Panc1 (cell line): ENCODE measurements around the gene PLPP4. TPM values are rescaled to one million over a fixed set of nuclear protein-coding genes. Genes with fewer than 3 reads are reported as not detected.
A peak's percentile ranks its signal among the peaks of the same experiment; 100 is the strongest.

ENCODE experiments used
- ATAC-seq: fragments of 200-7000 bp; cut with Tn5 transposase; 2 replicates; pipeline ENCODE4 v1.9.1; 2020; ENCODE audit warnings: mild to moderate bottlenecking, moderate library complexity
- BruUV-seq: library from RNA; stranded (reverse); fragments of 400-500 nt; replicated peaks from 2 replicates; lab custom pipeline; 2021; lab: Mats Ljungman, UMichigan
- CTCF ChIA-PET: fragments of 300-600 bp; sonication (Branson Sonifier 250); formaldehyde crosslinking; loops from one replicate; lab custom pipeline; 2022; ENCODE audit warnings: antibody characterized with exemption; lab: Charles Lee
- POLR2A ChIA-PET: fragments of 300-600 bp; sonication (Branson Sonifier 250); formaldehyde crosslinking; loops from one replicate; lab custom pipeline; 2022; ENCODE audit warnings: antibody characterized with exemption; lab: Charles Lee
- DNase-seq: peaks from one replicate; pipeline ENCODE4 v3.0.0-alpha.2; 2010; ENCODE audit warnings: low read depth, low spot score
- H3K27ac ChIP-seq: 2 replicates; pipeline ENCODE4 v1.5.1; 2011; ENCODE audit warnings: mild to moderate bottlenecking, low read length, inconsistent platforms
- H3K27me3 ChIP-seq: fragments of 200-500 bp; sonication (Bioruptor generic); 2 replicates; pipeline ENCODE4 v1.6.0; 2014; ENCODE audit warnings: low read length, inconsistent platforms; ENCODE audit not compliant: control insufficient read depth, insufficient read depth
- H3K36me3 ChIP-seq: fragments of 200-500 bp; sonication (Bioruptor generic); 2 replicates; pipeline ENCODE4 v1.5.1; 2014; ENCODE audit warnings: inconsistent platforms, mild to moderate bottlenecking, low read length, moderate library complexity; ENCODE audit not compliant: control insufficient read depth, insufficient read depth
- H3K4me1 ChIP-seq: 2 replicates; pipeline ENCODE4 v1.5.1; 2011; ENCODE audit warnings: inconsistent platforms, mild to moderate bottlenecking, low read length, moderate library complexity; ENCODE audit not compliant: control insufficient read depth, insufficient read depth
- H3K4me3 ChIP-seq, 2 experiments: 2 replicates each; pipeline ENCODE4 v1.5.1; 2011 to 2012; ENCODE audit warnings: low read depth in 2 of 2, low read length in 2 of 2, mild to moderate bottlenecking in 2 of 2, inconsistent platforms in 1 of 2, moderate library complexity in 1 of 2
- H3K9me3 ChIP-seq: fragments of 200-500 bp; sonication (Bioruptor generic); 2 replicates; pipeline ENCODE4 v1.5.1; 2014; ENCODE audit warnings: low read depth, mild to moderate bottlenecking, inconsistent platforms, low read length, moderate library complexity; ENCODE audit not compliant: control insufficient read depth, insufficient read depth
- CTCF ChIP-seq: fragments of 450-650 bp; IDR thresholded peaks from 2 replicates; pipeline ENCODE4 v1.5.1; 2017; ENCODE audit warnings: mild to moderate bottlenecking
- POLR2AphosphoS5 ChIP-seq: IDR thresholded peaks from 2 replicates; pipeline ENCODE4 v1.6.1; 2012; ENCODE audit warnings: mild to moderate bottlenecking, low read depth, low read length, moderate library complexity
- REST ChIP-seq, 2 experiments: IDR thresholded peaks; 2 replicates each; pipeline ENCODE4 v1.6.1; 2011 to 2012; ENCODE audit warnings: low read depth in 2 of 2, control low read depth in 1 of 2, low read length in 1 of 2, mild to moderate bottlenecking in 1 of 2, moderate library complexity in 1 of 2; ENCODE audit not compliant: insufficient read depth in 1 of 2
- SIN3A ChIP-seq: IDR thresholded peaks from 2 replicates; pipeline ENCODE4 v1.6.1; 2012; ENCODE audit warnings: low read depth, mild to moderate bottlenecking, low read length, moderate library complexity, borderline replicate concordance; ENCODE audit not compliant: insufficient read depth
- TCF7L2 ChIP-seq: IDR thresholded peaks from 2 replicates; pipeline ENCODE4 v1.6.1; 2011; ENCODE audit warnings: mild to moderate bottlenecking, low read depth, low read length, inconsistent platforms
- in situ Hi-C: cut with HindIII; loops from 2 replicates; pipeline ENCODE4 v1.10.0; 2016; ENCODE audit warnings: low sequenced_read_pairs, low pct_unique_long_range_greater_than_20kb
- intact Hi-C: fragments of 100-400 bp; cut with micrococcal nuclease; formaldehyde crosslinking; loops from one replicate; pipeline ENCODE4 v1.10.0; 2022; ENCODE audit not compliant: unreplicated experiment
- total RNA-seq: library from RNA; stranded (reverse); gene quantifications from one replicate; pipeline ENCODE4 v1.2.1, GENCODE V29; 2021; ENCODE audit not compliant: unreplicated experiment

Gene PLPP4
- total RNA-seq, 1 experiment from 2014 or later: 0.18 TPM

- intact Hi-C loops (no loop called here), in situ Hi-C loops (no loop called here)
- H3K4me3 ChIP-seq: peak overlapping the region; percentile 38 to 47
- ChIA-PET POLR2A (no interaction called here), CTCF (no interaction called here)
- H3K27me3 ChIP-seq: peaks cover 32% of the 10 kb centered on the region
- TF ChIP-seq REST (IDR thresholded peaks at IDR 0.05; ENCODE audit: insufficient read depth in 1 of 2, low read depth in 2 of 2, low read length in 1 of 2) (no peak), SIN3A (no peak)
- no peaks in the 10 kb centered on the region for H3K36me3 ChIP-seq
- DNase-seq: no peak
- no peaks in the 10 kb centered on the region; the same call in 1 of the 2 replicates for H3K4me1 ChIP-seq
- no TSS peak for BruUV-seq
- H3K9me3 ChIP-seq: no peaks in the 10 kb centered on the region
- no peak overlapping the region for H3K27ac ChIP-seq
- peak; percentile 7; the same call in 1 of the 2 replicates for ATAC-seq
Measured at GRCh38 chr10:120456143-120456625, 843 bp upstream of the PLPP4 start.

- no peak for TF ChIP-seq CTCF
- no peak for TF ChIP-seq SIN3A
- no peak for TF ChIP-seq POLR2AphosphoS5
- no peak for TF ChIP-seq REST (IDR thresholded peaks at IDR 0.05; ENCODE audit: insufficient read depth in 1 of 2, low read depth in 2 of 2, low read length in 1 of 2)
- TF ChIP-seq TCF7L2: no peak
- in situ Hi-C loops: no loop called here
- H3K9me3 ChIP-seq: no peaks in the 10 kb centered on the region
- no TSS peak for BruUV-seq
- H3K27ac ChIP-seq: no peak overlapping the region
- intact Hi-C loops: no loop called here
- H3K36me3 ChIP-seq: no peaks in the 10 kb centered on the region
- no peaks in the 10 kb centered on the region; the same call in 1 of the 2 replicates for H3K4me1 ChIP-seq
- DNase-seq (no peak), ATAC-seq (no peak)
- POLR2A ChIA-PET: no interaction called here
- CTCF ChIA-PET: no interaction called here
- H3K4me3 ChIP-seq: peak overlapping the region; percentile 20 to 38; a peak in 2 of 4 replicates
- peaks cover 32% of the 10 kb centered on the region for H3K27me3 ChIP-seq
Measured at GRCh38 chr10:120457431-120458172, 575 bp downstream of the PLPP4 start.
